IMR-90 (cell line): Measurements from ENCODE around the gene DDX19B. TPM values are rescaled to one million over a fixed set of nuclear protein-coding genes. Genes with fewer than 3 reads are reported as not detected.

ENCODE experiments used
- ATAC-seq: fragments of 200-7000 bp; cut with Tn5 transposase; 2 replicates; pipeline ENCODE4 v1.9.1; 2020; ENCODE audit warnings: low read depth, mild to moderate bottlenecking, moderate library complexity
- BruUV-seq: library from RNA; stranded (reverse); fragments of 400-500 nt; replicated peaks from 2 replicates; lab custom pipeline; 2021; lab: Mats Ljungman, UMichigan
- CTCF ChIA-PET: fragments of 300-600 bp; formaldehyde crosslinking; extraction: SDS; loops from one replicate; lab custom pipeline; 2021; ENCODE audit warnings: antibody characterized with exemption; lab: Yijun Ruan, JAX
- POLR2A ChIA-PET: fragments of 300-600 bp; sonication (Branson Sonifier 250); formaldehyde crosslinking; loops from one replicate; lab custom pipeline; 2022; ENCODE audit warnings: antibody characterized with exemption; ENCODE audit not compliant: unreplicated experiment; lab: Charles Lee
- DNase-seq: peaks from one replicate; pipeline ENCODE4 v3.0.0; 2013
- H2AFZ ChIP-seq: replicated peaks from 2 replicates; pipeline ENCODE3; 2013; ENCODE audit warnings: low read length, mild to moderate bottlenecking; ENCODE audit not compliant: poor library complexity
- H2AK5ac ChIP-seq: 2 replicates; pipeline ENCODE4 v1.6.1; 2013; ENCODE audit warnings: low read depth, low read length, inconsistent platforms
- H2AK9ac ChIP-seq: replicated peaks from 2 replicates; pipeline ENCODE3; 2013; ENCODE audit warnings: mild to moderate bottlenecking, low read depth, low read length, moderate library complexity; ENCODE audit not compliant: poor library complexity
- H2BK120ac ChIP-seq: 2 replicates; pipeline ENCODE4 v1.6.1; 2013; ENCODE audit warnings: low read depth, low read length, inconsistent platforms
- H2BK15ac ChIP-seq: 3 replicates; pipeline ENCODE4 v1.6.1; 2013; ENCODE audit warnings: low read depth, low read length, inconsistent platforms
- H2BK20ac ChIP-seq: 2 replicates; pipeline ENCODE4 v1.6.1; 2013; ENCODE audit warnings: low read depth, mild to moderate bottlenecking, inconsistent platforms, low read length, moderate library complexity
- H2BK5ac ChIP-seq: 2 replicates; pipeline ENCODE4 v1.6.1; 2013; ENCODE audit warnings: mild to moderate bottlenecking, low read depth, low read length, inconsistent platforms; ENCODE audit not compliant: poor library complexity, severe bottlenecking
- H3K14ac ChIP-seq: replicated peaks from 2 replicates; pipeline ENCODE4 v1.6.1; 2013; ENCODE audit warnings: low read depth, low read length, inconsistent platforms
- H3K18ac ChIP-seq: 2 replicates; pipeline ENCODE4 v1.6.1; 2013; ENCODE audit warnings: low read depth, low read length, control low read depth
- H3K23ac ChIP-seq: 2 replicates; pipeline ENCODE4 v1.6.1; 2013; ENCODE audit warnings: low read depth, low read length, inconsistent platforms
- H3K27ac ChIP-seq: 2 replicates; pipeline ENCODE4 v1.5.1; 2013; ENCODE audit warnings: mild to moderate bottlenecking, control low read depth, low read length; ENCODE audit not compliant: insufficient read depth
- H3K27me3 ChIP-seq: 2 replicates; pipeline ENCODE4 v1.6.1; 2013; ENCODE audit warnings: low read length; ENCODE audit not compliant: control insufficient read depth, insufficient read depth
- H3K36me3 ChIP-seq: 2 replicates; pipeline ENCODE4 v1.6.1; 2013; ENCODE audit warnings: low read length, mixed read lengths; ENCODE audit not compliant: control insufficient read depth, insufficient read depth
- H3K4ac ChIP-seq: 2 replicates; pipeline ENCODE4 v1.6.1; 2013; ENCODE audit warnings: low read depth, low read length, inconsistent platforms
- H3K4me1 ChIP-seq: 2 replicates; pipeline ENCODE4 v1.6.1; 2013; ENCODE audit warnings: low read length, mixed read lengths; ENCODE audit not compliant: control insufficient read depth, insufficient read depth
- H3K4me2 ChIP-seq: 2 replicates; pipeline ENCODE4 v1.6.1; 2013; ENCODE audit warnings: low read depth, mild to moderate bottlenecking, control low read depth, low read length, moderate library complexity
- H3K4me3 ChIP-seq: 2 replicates; pipeline ENCODE4 v1.5.1; 2013; ENCODE audit warnings: low read depth, mild to moderate bottlenecking, control low read depth, low read length, moderate library complexity; ENCODE audit not compliant: insufficient read depth
- H3K56ac ChIP-seq: 2 replicates; pipeline ENCODE4 v1.6.1; 2013; ENCODE audit warnings: low read length, inconsistent platforms; ENCODE audit not compliant: insufficient read depth; ENCODE audit errors: extremely low read depth
- H3K79me1 ChIP-seq, 2 experiments: 2 replicates each; pipeline ENCODE4 v1.6.1; 2013; ENCODE audit warnings: low read length in 2 of 2, inconsistent platforms in 1 of 2, low read depth in 1 of 2
- H3K9ac ChIP-seq: 2 replicates; pipeline ENCODE4 v1.6.1; 2013; ENCODE audit warnings: low read depth, low read length, control low read depth
- H3K9me1 ChIP-seq: 2 replicates; pipeline ENCODE4 v1.6.1; 2013; ENCODE audit warnings: low read length, inconsistent platforms; ENCODE audit not compliant: insufficient read depth
- H3K9me3 ChIP-seq: 2 replicates; pipeline ENCODE4 v1.6.1; 2013; ENCODE audit warnings: low read length; ENCODE audit not compliant: control insufficient read depth, insufficient read depth
- H4K20me1 ChIP-seq: 2 replicates; pipeline ENCODE4 v1.6.1; 2013; ENCODE audit warnings: low read length, inconsistent platforms; ENCODE audit not compliant: insufficient read depth
- H4K5ac ChIP-seq: 2 replicates; pipeline ENCODE4 v1.6.1; 2013; ENCODE audit warnings: mild to moderate bottlenecking, low read depth, low read length, control low read depth
- H4K8ac ChIP-seq, 2 experiments: 2 replicates each; pipeline ENCODE4 v1.6.1; 2013; ENCODE audit warnings: low read depth in 2 of 2, low read length in 2 of 2, control low read depth in 1 of 2, inconsistent platforms in 1 of 2
- H4K91ac ChIP-seq: 2 replicates; pipeline ENCODE4 v1.6.1; 2013; ENCODE audit warnings: low read depth, low read length, inconsistent platforms; ENCODE audit not compliant: insufficient read depth
- ELK1 ChIP-seq: fragments of 150-350 bp; IDR thresholded peaks from 2 replicates; pipeline ENCODE4 v1.6.1; 2016; ENCODE audit warnings: low read depth, mild to moderate bottlenecking, low read length, moderate library complexity, borderline replicate concordance
- WGBS, 2 experiments: methylation state at CpG; one replicate each; pipeline versions ENCODE4 v1.1.5 to v1.1.7; 2013; ENCODE audit warnings: missing lambda C conversion rate in 2 of 2; ENCODE audit not compliant: insufficient read length in 1 of 2; ENCODE audit errors: extremely low coverage in 2 of 2; 5-methylcytosine and 5-hydroxymethylcytosine counted together
- dilution Hi-C: fragments of 300-500 bp; cut with HindIII; formaldehyde crosslinking; loops from one replicate; pipeline ENCODE4 v1.14.3; 2018; ENCODE audit warnings: low sequenced_read_pairs; ENCODE audit not compliant: unreplicated experiment
- in situ Hi-C: fragments of 300-500 bp; cut with MboI; formaldehyde crosslinking; loops from 3 replicates; pipeline ENCODE4 v1.14.3; 2019; ENCODE audit warnings: low sequenced_read_pairs, inconsistent platforms, mixed read lengths
- intact Hi-C: fragments of 100-400 bp; cut with micrococcal nuclease; formaldehyde crosslinking; loops from 2 replicates; pipeline ENCODE4 v1.10.0; 2022
- polyA plus RNA-seq, 3 experiments: library from polyadenylated mRNA; depleted of rRNA; stranded (reverse); fragments of >200 nt; gene quantifications; 2 replicates each; pipeline ENCODE4 v1.2.3, GENCODE V29; 2012; ENCODE audit warnings: low replicate concordance in 1 of 3
- total RNA-seq: library from RNA; depleted of rRNA; stranded (reverse); fragments of >200 nt; gene quantifications from 2 replicates; pipeline ENCODE4 v1.2.3, GENCODE V29; 2012

DDX19B gene
- total and polyA plus RNA-seq, 2 of the 4 experiments (the other 2 are of a cell fraction): 33.3 to 41.0 TPM

- peak overlapping the region; percentile 4; the same call in 1 of the 2 replicates for H3K4ac ChIP-seq
- no peak overlapping the region for H3K56ac ChIP-seq
- H3K79me1 ChIP-seq: peaks cover 17 to 44% of the 10 kb centered on the region in 2 experiments
- no peak overlapping the region for H2BK5ac ChIP-seq
- H2AFZ ChIP-seq: no peak overlapping the region
- no peaks in the 10 kb centered on the region for H3K27me3 ChIP-seq
- ChIA-PET POLR2A (interaction anchor here (0.6 to 0.7 kb wide), 2 partner anchors 256 to 463 kb away, joined by 3 to 4 read pairs; no protein-coding TSS in a partner anchor), CTCF (interaction anchor here (0.6 to 0.9 kb wide), 2 partner anchors 9 to 47 kb away, joined by 3 read pairs; no protein-coding TSS in a partner anchor)
- no peaks in the 10 kb centered on the region for H3K4me1 ChIP-seq
- H2AK9ac ChIP-seq: no peak overlapping the region
- H3K9me1 ChIP-seq: no peaks in the 10 kb centered on the region
- no peak overlapping the region for H4K91ac ChIP-seq
- no peak overlapping the region for H3K23ac ChIP-seq
- DNase-seq: no peak
- H2BK15ac ChIP-seq: no peak overlapping the region
- BruUV-seq: no TSS peak
- 0 out of 2 replicates have a peak overlapping the region, but pooled peaks have one; percentile 7 for H3K14ac ChIP-seq
- TF ChIP-seq ELK1: no peak
- H3K27ac ChIP-seq: no peak overlapping the region
- peaks cover 5% of the 10 kb centered on the region for H4K20me1 ChIP-seq
- H4K8ac ChIP-seq: peak overlapping the region; percentile 82 to 87
- H3K4me3 ChIP-seq: peak overlapping the region; percentile 95
- H3K18ac ChIP-seq: no peak overlapping the region
- no peaks in the 10 kb centered on the region for H3K9me3 ChIP-seq
- peak overlapping the region; percentile 87 for H3K4me2 ChIP-seq
- intact Hi-C loops (no loop called here), dilution Hi-C loops (no loop called here), in situ Hi-C loops (no loop called here)
- peak overlapping the region; percentile 49; the same call in 1 of the 2 replicates for H3K9ac ChIP-seq
- H2BK120ac ChIP-seq: no peak overlapping the region
- peaks cover 9% of the 10 kb centered on the region for H3K36me3 ChIP-seq
- no peak overlapping the region for H2BK20ac ChIP-seq
- peak overlapping the region; percentile 99 for H4K5ac ChIP-seq
- 100% methylated on average over 3 of the region's 10 CpGs for WGBS, 2 experiments
- no peak for ATAC-seq
- H2AK5ac ChIP-seq: peak overlapping the region; percentile 48; the same call in 1 of the 2 replicates
Measured at GRCh38 chr16:70345840-70346239, 46.9 kb downstream of the DDX19B start.
